GM18870 (cell line): ENCODE data around the gene LYPD6B.

Source experiments
- ATAC-seq: cut with Tn5 transposase; IDR thresholded peaks from one replicate; pipeline ENCODE4 v1.9.1; 2021; ENCODE audit warnings: moderate library complexity; ENCODE audit not compliant: unreplicated experiment

LYPD6B gene

GRCh38 chr2:149104221-149104620 is 65.7 kb downstream of the LYPD6B start:
- no peak for ATAC-seq

GRCh38 chr2:149112068-149112467 is 73.6 kb downstream of the LYPD6B start:
- ATAC-seq = no peak

DNA sequence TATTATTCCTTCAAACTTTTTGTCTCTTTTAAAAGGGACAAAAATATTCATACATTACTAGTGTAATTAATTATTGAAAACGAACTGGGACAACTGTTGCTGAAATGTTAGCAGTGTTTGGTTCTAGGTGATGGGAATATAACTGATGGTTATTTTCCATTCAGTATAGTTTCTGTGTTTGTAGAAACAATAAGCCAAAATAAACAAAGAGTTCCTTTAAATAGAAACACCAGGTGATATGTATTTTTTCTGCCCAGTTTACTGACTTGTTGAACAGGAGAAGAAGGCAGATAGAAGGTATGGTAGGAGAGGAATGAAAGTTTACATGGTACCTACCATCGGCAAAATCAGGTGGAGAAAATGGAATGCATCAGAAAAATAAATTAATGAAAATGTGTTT is 74.2 kb downstream of the LYPD6B start:
- no peak for ATAC-seq

- no peak for ATAC-seq
Observed at GRCh38 chr2:149115781-149116180, 77.3 kb downstream of the LYPD6B start.

- no peak for ATAC-seq
Observed at GRCh38 chr2:149119368-149119767, 80.9 kb downstream of the LYPD6B start.

- ATAC-seq = no peak
Observed at GRCh38 chr2:149122516-149122915, 84.0 kb downstream of the LYPD6B start.

DNA sequence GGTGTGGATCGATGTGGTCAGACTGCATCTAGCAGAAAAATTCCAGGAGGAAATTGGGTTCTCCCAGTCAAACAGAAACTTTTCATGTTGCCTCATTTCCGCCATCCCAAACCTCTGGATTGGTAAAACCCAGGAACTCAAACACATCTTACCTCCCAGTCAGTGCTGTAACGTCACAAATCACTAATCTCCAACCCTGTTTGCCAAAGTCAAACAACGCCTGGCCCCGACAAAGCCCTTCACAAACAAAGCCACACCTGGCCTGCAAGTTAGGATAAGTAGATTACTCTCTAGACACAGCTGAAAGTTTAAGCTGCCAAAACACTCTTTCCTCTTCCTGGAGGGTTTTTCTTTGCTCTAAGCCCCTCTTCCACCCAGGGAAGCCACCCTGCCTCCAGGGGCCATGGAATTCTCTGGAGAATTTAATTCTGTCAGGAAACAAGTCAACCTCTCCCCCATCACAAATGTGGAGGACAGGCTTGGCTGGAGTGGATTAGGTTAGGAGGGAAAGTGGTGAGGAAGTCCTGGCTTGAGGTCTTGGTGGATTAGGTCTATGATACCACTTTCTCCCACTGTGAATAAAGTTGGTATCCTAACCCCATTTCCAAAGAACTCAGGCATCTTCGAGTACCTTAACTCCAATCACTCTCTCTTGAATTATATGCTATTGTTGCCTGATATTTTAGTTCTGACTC is 86.7 kb downstream of the LYPD6B start:
- no peak for ATAC-seq

GRCh38 chr2:149129433-149129832 is 90.9 kb downstream of the LYPD6B start:
- no peak for ATAC-seq

GRCh38 chr2:149132339-149132738 is 93.8 kb downstream of the LYPD6B start:
- no peak for ATAC-seq

- no peak for ATAC-seq
Observed at GRCh38 chr2:149132901-149133300, 94.4 kb downstream of the LYPD6B start.

DNA sequence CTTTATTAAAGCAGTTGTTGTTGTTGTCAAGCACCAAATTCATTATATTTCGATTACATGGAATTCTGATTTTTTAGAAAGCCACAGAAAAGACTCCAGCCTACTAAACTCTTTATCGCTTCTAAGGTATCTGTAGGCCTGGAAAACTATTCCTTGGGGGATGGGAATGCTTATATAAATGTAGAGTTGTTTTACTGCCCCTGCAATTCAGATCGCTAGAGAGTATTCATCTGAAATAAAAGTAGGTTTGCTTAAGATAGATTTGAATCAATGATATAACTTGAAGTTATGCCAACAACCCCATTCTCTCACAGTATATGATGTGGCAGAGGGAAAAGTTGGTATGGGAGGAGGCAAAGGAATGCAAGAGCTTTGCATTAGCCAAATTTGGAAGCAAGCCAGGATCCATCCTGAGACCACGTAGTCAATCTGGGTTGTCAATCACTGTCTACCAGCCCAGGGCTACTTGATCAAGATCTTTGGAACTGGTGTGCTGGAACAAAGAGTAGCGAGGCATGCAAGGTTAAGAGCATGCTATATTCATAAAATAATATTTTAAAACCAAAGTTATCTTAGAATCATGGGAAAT is 95.9 kb downstream of the LYPD6B start:
- ATAC-seq = no peak

DNA sequence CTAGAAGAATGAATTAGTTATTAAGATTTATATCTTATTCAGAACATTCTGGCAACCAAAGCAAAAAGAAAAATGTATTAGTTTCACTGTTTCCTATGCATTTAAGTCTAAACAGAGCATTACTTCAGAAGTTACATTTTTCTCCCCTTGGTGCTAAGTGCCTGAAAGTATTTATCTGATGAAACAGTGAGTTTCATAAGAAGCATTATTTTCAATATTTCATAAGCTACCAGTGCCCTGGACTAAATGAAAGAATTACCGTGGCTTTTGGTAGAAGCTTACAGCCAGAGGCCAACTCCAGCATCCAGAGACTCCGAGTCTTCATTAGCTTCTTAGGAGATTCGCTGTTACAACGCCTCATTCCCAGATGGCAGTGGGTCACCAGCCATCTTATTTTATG is 97.6 kb downstream of the LYPD6B start:
- no peak for ATAC-seq

- ATAC-seq = no peak
Observed at GRCh38 chr2:149141046-149141445, 102.5 kb downstream of the LYPD6B start.

DNA sequence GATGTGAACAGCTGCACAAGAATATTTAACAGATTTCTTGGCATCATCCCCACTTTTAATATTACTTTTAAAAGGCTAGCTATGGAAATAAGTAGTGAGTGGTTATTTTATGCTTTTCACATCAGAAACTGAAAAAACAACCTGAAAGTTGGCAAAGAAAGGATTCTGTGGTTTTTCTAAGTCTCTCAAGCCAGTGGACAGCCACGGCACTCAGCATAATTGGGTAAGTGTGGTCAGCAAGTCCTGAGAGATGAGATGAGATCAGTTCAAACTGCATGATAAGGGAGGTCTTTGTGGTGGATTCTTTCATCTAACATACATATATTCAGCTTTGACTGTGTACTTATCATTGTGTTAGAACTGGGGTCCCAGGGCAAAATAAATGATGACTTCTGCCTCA is 105.2 kb downstream of the LYPD6B start:
- ATAC-seq = no peak

DNA sequence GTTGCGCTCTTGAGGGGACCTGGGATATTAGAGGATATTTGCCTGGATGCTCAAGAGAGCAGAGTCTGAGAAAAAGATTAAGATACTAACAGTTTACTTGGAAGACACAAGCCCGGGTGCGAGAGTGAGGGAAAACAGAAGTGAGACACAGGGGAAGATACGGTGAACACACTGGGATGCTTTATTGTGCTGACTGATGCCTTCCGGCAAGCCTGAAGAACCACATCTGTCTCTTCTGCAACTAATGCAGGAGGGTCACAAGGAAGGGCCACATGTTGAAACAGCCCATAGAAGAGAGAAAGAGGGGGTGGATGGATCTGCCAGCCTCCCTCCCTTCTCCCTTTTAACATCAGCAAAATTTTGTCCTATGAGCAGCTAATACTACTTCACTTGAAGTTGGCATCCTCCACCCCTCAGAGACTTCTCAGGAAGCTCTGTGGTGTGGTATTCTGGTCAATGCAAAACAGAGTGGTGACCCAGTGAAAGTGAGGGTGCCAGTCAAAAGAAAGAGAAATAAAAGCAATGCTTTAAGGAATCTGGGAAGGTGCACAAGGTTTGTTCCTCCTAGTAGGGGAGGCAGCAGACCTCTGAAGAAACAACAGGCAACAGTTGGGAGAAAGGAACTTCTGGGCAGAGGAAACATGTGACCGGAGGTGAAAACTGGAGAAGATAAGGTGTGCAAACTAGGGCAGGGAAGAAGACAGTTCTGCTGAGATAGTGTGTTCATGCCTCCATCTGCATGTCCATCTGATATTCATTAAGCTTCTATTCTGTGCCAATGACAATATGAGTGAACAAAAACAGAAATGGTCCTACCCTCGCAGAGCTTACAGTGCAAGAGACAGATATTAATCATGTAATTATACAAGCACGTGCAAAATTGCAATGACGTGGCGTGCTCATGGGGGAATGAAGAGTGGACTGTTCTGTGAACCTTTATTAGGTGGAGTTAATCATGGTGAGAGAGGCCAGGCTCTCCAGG is 107.1 kb downstream of the LYPD6B start:
- peak; percentile 55 for ATAC-seq

- ATAC-seq = no peak
Observed at GRCh38 chr2:149146876-149147275, 108.4 kb downstream of the LYPD6B start.

GRCh38 chr2:149148194-149149006 is 109.9 kb downstream of the LYPD6B start:
- no peak for ATAC-seq

DNA sequence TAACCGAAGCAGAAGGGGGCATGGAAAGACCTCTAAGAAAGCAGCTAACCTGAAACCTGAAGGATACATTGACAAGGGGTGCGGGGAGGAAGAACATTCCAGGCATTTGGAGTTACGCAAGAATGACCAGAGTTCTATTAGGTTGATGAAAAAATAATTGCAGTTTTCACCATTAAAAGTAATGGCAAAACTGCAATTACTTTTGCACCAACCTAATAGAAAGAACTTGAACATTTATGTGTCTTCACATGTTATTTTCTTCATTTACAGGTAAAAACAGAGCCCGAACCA is 110.5 kb downstream of the LYPD6B start:
- ATAC-seq = no peak

DNA sequence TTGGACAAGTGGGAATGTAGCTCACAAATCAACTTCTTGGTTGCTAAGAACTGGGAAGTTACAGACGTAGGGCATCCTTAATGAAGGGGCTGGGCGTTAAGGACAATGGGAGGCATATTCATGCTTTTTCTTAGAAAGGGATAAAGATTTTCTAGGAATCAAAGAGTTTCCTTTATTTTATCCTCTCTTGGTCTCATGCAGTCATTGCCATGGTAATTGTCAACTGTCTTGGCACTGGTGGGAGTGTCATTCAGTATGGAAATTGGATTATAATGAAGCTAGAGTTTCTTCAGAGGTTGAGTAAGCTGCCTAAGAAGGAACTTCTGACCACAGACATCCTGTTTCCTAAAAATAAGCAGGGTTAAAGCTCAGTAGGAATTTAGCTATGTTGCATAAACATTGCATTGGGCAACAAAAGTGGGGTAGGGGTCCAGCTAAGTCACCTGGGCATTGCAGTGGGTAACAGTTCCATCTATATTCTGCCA is 114.0 kb downstream of the LYPD6B start:
- no peak for ATAC-seq

DNA sequence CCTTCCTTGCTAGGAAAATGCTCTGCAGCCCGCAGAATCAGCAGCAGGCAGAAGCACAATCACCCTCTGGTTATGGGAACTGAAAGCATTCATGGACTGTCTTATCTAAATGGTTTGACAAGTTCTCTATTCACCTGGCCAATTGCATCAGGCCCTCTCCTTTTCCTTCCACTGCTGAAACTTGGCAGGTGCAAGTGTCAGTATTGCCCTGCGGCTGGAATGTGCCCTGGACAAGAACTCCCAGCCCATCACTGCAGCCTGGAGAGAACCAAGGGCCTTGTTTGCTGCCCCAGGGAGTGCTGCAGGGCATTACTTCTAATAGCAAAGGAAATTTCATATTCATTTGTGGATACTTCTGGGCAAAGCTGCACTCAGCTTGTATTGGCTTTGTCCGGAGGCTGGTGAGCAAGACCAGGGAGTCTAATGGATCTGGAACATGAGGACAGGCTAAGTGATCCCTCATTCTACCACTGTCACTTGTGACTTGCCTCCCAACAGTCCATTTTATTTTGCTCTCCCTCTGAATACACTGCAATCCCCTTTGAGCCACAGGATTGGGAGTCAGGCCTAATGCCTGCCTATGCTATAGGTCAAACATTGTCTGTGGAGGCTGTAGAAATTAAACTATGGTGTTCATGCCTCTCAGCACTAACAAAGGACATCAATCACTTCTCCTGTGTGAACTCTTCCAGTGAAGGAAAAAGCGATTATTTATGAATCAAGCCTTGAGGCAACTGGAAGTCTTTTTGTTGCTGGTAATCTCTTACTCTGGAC is 116.9 kb downstream of the LYPD6B start:
- no peak for ATAC-seq
